Measurements from ENCODE around the gene SH3BP1. TPM values are rescaled to one million over a fixed set of nuclear protein-coding genes. Genes with fewer than 3 reads are reported as not detected.

Gene SH3BP1
- polyA plus RNA-seq, 3 donors: 20.0 to 214 (median 20.0) TPM

DNA sequence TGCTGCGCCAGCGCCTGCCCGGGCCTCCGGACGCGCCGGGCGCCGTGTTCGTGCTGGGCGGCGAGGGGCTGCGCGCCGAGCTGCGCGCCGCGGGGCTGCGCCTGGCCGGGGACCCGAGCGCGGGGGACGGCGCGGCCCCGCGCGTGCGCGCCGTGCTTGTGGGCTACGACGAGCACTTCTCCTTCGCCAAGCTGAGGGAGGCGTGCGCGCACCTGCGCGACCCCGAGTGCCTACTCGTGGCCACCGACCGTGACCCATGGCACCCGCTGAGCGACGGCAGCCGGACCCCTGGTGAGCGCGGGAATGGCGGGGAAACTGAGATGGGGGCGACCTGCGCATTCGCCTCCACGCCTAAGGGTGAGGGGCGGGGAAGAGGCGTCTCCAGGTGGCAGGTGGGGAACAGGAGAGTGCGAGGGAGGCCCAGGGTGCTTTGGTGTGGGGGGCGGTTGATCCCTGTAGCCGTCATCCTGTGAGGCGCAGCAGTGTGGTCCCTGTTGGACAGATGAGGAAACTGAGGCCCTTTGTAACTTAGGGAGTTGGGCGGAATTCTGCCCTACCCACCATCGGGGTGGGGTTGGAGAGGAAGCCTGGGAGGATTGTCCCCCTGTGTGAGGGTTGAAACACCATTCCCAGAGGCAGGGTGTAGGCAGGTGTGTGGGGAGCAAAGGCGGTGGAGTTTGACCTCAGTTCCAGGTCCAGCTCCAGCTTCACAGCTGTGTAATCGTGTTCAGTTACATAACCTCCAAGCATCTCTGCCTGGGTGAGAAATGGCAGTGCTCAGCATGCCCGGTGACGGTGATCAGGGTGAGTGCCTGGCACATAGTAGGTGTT is 19.8 kb downstream of the SH3BP1 start:
- H3K27ac ChIP-seq (ENCODE audit: low read depth in 1 of 2, low read length in 2 of 2): no peak overlapping the region
- peak overlapping the region in 5 of 7 donors; percentile 30 to 73 (median 50) for H3K27ac Mint-ChIP-seq
- H2AFZ ChIP-seq (ENCODE audit: insufficient read depth, low read depth, low read length, poor library complexity, severe bottlenecking): peak overlapping the region; percentile 56
- intact Hi-C loops (cut with micrococcal nuclease): loop anchor here in 1 of 2 donors (2.0 kb wide), 1 partner anchor 18 kb away; no protein-coding TSS in a partner anchor
- peaks cover 42 to 51% of the 10 kb centered on the region in 2 donors for H3K4me1 ChIP-seq (ENCODE audit: control insufficient read depth in 1 of 2, insufficient read depth in 2 of 2, low read length in 2 of 2)
- H3K4me3 ChIP-seq (replicated peaks in 1 of 3; ENCODE audit: low read depth in 2 of 3, low read length in 3 of 3): peak overlapping the region; percentile 26 to 71 (median 43)
- H3K9me3 Mint-ChIP-seq: peaks cover 0 to 2% (median 0%) of the 10 kb centered on the region in 7 donors
- peaks cover 49% of the 10 kb centered on the region for H4K20me1 ChIP-seq (ENCODE audit: insufficient read depth, low read length)
- H3K9me3 ChIP-seq (replicated peaks in 1 of 2; ENCODE audit: control insufficient read depth in 1 of 2, insufficient read depth in 1 of 2, low read length in 2 of 2): no peaks in the 10 kb centered on the region
- no peaks in the 10 kb centered on the region for H3K27me3 ChIP-seq (ENCODE audit: control insufficient read depth in 2 of 2, insufficient read depth in 2 of 2, low read length in 2 of 2)
- TF ChIP-seq, protein P1, sequence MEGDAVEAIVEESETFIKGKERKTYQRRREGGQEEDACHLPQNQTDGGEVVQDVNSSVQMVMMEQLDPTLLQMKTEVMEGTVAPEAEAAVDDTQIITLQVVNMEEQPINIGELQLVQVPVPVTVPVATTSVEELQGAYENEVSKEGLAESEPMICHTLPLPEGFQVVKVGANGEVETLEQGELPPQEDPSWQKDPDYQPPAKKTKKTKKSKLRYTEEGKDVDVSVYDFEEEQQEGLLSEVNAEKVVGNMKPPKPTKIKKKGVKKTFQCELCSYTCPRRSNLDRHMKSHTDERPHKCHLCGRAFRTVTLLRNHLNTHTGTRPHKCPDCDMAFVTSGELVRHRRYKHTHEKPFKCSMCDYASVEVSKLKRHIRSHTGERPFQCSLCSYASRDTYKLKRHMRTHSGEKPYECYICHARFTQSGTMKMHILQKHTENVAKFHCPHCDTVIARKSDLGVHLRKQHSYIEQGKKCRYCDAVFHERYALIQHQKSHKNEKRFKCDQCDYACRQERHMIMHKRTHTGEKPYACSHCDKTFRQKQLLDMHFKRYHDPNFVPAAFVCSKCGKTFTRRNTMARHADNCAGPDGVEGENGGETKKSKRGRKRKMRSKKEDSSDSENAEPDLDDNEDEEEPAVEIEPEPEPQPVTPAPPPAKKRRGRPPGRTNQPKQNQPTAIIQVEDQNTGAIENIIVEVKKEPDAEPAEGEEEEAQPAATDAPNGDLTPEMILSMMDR (IDR thresholded peaks at IDR 0.05): no peak
- peaks cover 44% of the 10 kb centered on the region for H3K4me1 Mint-ChIP-seq
- peak overlapping the region; percentile 19 for H3K9ac ChIP-seq (ENCODE audit: insufficient read depth, low read length, poor library complexity, severe bottlenecking)
- peak overlapping the region; percentile 93 for H3K4me2 ChIP-seq (replicated peaks; ENCODE audit: extremely low read depth, low read length, poor library complexity, severe bottlenecking)
- H3K36me3 Mint-ChIP-seq: peaks cover 7 to 12% of the 10 kb centered on the region in 2 donors
- peaks cover 6 to 15% of the 10 kb centered on the region in 2 donors for H3K36me3 ChIP-seq (replicated peaks in 1 of 2; ENCODE audit: control insufficient read depth in 1 of 2, insufficient read depth in 2 of 2, low read length in 2 of 2)
- peak overlapping the region; percentile 76 to 83 for H3K4me3 Mint-ChIP-seq
- H3K79me2 ChIP-seq (ENCODE audit: insufficient read depth, low read length): peaks cover 47% of the 10 kb centered on the region
- peak in 1 of 3 donors; percentile 31 for DNase-seq
- 3% methylated on average over 65 of the region's 68 CpGs for WGBS (ENCODE audit: insufficient coverage)
- peaks cover 0 to 4% (median 0%) of the 10 kb centered on the region in 3 donors for H3K27me3 Mint-ChIP-seq (ENCODE audit: low read depth in 3 of 3)

DNA sequence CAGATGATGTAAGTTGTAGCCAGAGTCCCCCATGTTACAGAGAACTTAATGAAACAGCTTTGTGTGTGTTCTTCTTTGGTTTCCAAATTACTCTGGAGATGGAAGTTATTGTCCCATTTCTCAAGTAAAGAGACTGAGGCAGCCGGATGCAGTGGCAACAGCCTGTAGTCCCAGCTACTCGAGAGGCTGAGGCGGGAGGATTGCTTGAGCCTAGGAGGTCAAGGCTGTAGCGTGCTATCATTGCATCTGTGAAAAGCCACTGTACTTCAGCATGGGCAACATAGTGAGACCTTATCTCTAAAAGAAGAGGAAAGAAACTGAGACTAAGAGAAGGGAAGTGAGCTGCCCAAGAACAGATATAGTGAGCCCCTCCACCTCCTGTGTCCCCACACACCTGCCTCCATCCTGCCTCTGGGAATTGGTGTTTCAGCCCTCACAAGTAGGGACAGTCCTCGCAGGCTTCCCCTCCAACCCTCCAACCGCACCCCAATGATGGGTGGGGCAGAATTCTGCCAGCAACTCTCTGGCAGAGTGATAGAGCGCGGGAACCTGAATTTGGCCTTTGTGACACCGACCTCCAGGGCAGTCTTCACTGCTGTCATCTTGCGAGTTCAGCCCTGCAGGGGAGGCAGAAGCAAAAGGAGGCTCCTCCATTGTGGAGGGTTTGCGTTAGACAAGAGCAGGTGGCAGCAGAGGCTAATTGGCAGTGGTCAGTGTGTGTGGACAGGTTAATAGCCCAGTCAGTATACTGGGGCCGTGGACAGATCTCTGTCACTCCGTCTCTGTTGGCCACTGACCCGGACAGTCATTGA is 20.6 kb downstream of the SH3BP1 start:
- peaks cover 2 to 5% of the 10 kb centered on the region in 2 donors for H3K36me3 Mint-ChIP-seq
- Histone ChIP-seq H3K27ac (ENCODE audit: low read depth in 1 of 2, low read length in 2 of 2) (no peak overlapping the region), H3K79me2 (ENCODE audit: insufficient read depth, low read length) (peaks cover 56% of the 10 kb centered on the region), H3K4me1 (ENCODE audit: control insufficient read depth in 1 of 2, insufficient read depth in 2 of 2, low read length in 2 of 2) (peaks cover 42 to 51% of the 10 kb centered on the region in 2 donors), H3K9me3 (replicated peaks in 1 of 2; ENCODE audit: control insufficient read depth in 1 of 2, insufficient read depth in 1 of 2, low read length in 2 of 2) (no peaks in the 10 kb centered on the region), H3K4me3 (replicated peaks in 1 of 3; ENCODE audit: low read depth in 2 of 3, low read length in 3 of 3) (peak overlapping the region in 1 of 3 experiments; percentile 71), H3K36me3 (replicated peaks in 1 of 2; ENCODE audit: control insufficient read depth in 1 of 2, insufficient read depth in 2 of 2, low read length in 2 of 2) (peaks cover 0 to 7% of the 10 kb centered on the region in 2 donors), H3K27me3 (ENCODE audit: control insufficient read depth in 2 of 2, insufficient read depth in 2 of 2, low read length in 2 of 2) (no peaks in the 10 kb centered on the region), H3K4me2 (replicated peaks; ENCODE audit: extremely low read depth, low read length, poor library complexity, severe bottlenecking) (peak overlapping the region; percentile 93), H2AFZ (ENCODE audit: insufficient read depth, low read depth, low read length, poor library complexity, severe bottlenecking) (no peak overlapping the region), H4K20me1 (ENCODE audit: insufficient read depth, low read length) (peaks cover 41% of the 10 kb centered on the region), H3K9ac (ENCODE audit: insufficient read depth, low read length, poor library complexity, severe bottlenecking) (peak overlapping the region; percentile 19)
- peaks cover 0 to 4% (median 0%) of the 10 kb centered on the region in 3 donors for H3K27me3 Mint-ChIP-seq (ENCODE audit: low read depth in 3 of 3)
- H3K9me3 Mint-ChIP-seq: peaks cover 0 to 2% (median 0%) of the 10 kb centered on the region in 7 donors
- intact Hi-C loops (cut with micrococcal nuclease): loop anchor here in 1 of 2 donors (2.0 kb wide), 1 partner anchor 17 kb away; no protein-coding TSS in a partner anchor
- TF ChIP-seq, protein P1 (IDR thresholded peaks at IDR 0.05): no peak
- peak overlapping the region in 4 of 7 donors; percentile 30 to 59 (median 49) for H3K27ac Mint-ChIP-seq
- peaks cover 44% of the 10 kb centered on the region for H3K4me1 Mint-ChIP-seq
- H3K4me3 Mint-ChIP-seq: peak overlapping the region; percentile 76 to 83
- 83% methylated on average over 10 of the region's 14 CpGs for WGBS (ENCODE audit: insufficient coverage)
- no peak for DNase-seq

Data from CD14-positive monocyte (primary cell).